Gastrocnemius medialis (tissue), 4 donors: ENCODE data around the gene SERPINB6.
"Not testable (repeated sequence)": the region's sequence is repeated elsewhere in the genome, so short reads cannot be mapped to it uniquely, and the experiment has no call there.

Source experiments
- POLR2A ChIP-seq, 2 donors: fragments of 450-650 bp; IDR thresholded peaks; one replicate each; pipeline ENCODE4 v1.6.1; 2017; ENCODE audit warnings: antibody characterized with exemption in 2 of 2, mild to moderate bottlenecking in 2 of 2, moderate library complexity in 2 of 2
- TF ChIP-seq, protein P1 (sequence below), 5 experiments: fragments of 450-650 bp in 3 of 5; fragments of 200-600 bp in 2 of 5; sonication (generic) in 2 of 5; IDR thresholded peaks in 4 of 5; conservative IDR thresholded peaks in 1 of 5; 1 replicate in 4 of 5; 2 replicates in 1 of 5; pipeline ENCODE4 v1.5.1; 2016 to 2019; ENCODE audit warnings: antibody characterized with exemption in 5 of 5, mild to moderate bottlenecking in 3 of 5, moderate library complexity in 3 of 5

DNA sequence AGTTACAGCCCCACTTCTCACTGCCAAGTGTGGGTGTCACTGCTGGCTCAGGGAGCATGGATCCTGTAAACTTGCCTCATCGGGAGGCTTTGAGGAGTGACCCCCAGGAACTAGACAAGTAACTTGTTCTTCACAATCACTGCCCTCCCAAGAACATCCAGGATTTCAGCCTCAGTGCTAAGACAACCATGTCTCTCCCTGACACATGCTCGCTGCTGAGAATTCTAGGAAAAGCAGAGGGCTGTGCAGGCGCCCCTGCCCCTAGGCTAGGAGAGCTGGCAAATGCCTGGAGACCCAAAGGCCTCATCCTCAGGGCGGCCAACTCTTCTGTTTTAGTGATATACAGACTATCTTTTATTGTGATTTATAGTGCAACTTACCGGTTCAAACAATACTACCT lies 31.9 kb upstream of the SERPINB6 start:
- TF ChIP-seq, protein P1, sequence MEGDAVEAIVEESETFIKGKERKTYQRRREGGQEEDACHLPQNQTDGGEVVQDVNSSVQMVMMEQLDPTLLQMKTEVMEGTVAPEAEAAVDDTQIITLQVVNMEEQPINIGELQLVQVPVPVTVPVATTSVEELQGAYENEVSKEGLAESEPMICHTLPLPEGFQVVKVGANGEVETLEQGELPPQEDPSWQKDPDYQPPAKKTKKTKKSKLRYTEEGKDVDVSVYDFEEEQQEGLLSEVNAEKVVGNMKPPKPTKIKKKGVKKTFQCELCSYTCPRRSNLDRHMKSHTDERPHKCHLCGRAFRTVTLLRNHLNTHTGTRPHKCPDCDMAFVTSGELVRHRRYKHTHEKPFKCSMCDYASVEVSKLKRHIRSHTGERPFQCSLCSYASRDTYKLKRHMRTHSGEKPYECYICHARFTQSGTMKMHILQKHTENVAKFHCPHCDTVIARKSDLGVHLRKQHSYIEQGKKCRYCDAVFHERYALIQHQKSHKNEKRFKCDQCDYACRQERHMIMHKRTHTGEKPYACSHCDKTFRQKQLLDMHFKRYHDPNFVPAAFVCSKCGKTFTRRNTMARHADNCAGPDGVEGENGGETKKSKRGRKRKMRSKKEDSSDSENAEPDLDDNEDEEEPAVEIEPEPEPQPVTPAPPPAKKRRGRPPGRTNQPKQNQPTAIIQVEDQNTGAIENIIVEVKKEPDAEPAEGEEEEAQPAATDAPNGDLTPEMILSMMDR (IDR thresholded peaks at IDR 0.05 in 4 of 5, conservative IDR thresholded peaks at IDR 0.05 in 1 of 5): not testable (repeated sequence)
- not testable (repeated sequence) for TF ChIP-seq POLR2A (IDR thresholded peaks at IDR 0.05)
